GM19351 (cell line): Measurements from ENCODE around the gene PLCH1.

Experiments
- ATAC-seq: cut with Tn5 transposase; IDR thresholded peaks from one replicate; pipeline ENCODE4 v1.9.1; 2021; ENCODE audit warnings: mild to moderate bottlenecking, moderate library complexity; ENCODE audit not compliant: unreplicated experiment

PLCH1 gene

DNA sequence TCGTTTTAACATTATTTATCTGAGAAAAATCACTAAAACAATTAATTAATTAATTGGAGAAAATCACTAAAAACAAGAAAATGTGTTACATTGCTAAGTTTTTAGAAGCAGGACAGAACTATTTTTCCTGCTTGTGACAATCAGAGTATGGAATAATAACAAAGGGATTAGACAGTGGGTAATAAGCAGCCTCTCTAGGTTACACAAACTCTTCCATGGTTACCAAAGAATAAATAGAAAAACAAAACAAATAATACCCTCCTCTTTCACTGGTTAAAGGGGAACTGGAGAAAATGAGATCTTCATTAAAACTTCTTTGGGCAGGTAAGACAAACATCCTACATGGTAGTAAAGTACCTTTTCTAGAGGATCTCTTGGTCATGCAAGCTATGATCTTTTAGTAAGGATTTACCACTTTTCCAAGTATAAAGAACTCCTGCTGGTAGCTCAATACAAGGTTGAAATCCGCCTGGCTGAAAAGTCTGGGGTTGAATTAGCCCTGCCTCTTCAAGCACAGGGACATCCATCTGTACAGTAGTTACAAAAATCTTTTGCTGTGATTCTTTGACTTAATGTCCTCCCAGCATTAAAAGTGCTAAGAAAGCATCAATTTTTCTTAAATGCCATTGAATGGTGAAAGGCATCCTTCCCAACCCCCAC is 2.5 kb upstream of the PLCH1 start:
- ATAC-seq, result no peak

- ATAC-seq, result no peak
These were observed 1.8 kb upstream of the PLCH1 start for GRCh38 chr3:155746703-155747102.

DNA sequence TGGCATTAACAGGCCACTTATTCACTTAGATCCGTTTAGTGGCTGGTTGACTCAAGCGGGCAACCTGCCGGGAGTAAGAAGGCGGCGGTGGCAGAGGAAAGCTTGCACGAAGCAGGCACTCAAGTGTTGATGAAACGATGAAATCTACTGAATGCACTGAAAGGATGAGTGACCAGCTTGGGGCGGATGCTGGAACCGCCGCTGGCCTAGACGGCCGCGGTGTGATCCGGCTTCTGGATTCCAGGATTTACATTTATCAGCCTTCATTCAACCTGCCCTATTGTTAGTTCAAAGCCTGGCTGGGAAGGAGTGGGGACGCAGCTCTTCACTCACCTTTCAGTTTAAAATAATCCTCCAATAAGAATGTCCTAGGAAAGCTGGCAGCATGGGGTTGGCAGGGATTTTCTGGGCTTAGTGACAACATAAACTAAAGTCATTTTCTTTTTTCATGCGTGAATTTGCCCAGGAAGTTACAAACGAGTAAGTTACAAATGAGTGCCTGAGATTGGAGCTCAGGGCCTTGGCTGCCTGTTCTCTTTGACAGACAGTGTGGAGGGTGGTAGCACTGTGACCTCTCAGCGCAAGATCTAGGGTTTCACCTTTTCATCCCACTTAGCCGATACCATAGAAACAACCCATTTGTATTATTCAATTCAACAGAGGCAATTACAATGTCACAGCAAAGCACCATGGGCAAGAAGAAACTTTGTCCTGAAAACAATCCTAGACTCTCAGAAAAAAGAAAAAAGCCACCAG is 1.1 kb upstream of the PLCH1 start:
- ATAC-seq, result no peak

GRCh38 chr3:155744010-155744625 is 753 bp downstream of the PLCH1 start:
- ATAC-seq, result peak; percentile 59

GRCh38 chr3:155743606-155744005 is 1.3 kb downstream of the PLCH1 start:
- no peak for ATAC-seq

DNA sequence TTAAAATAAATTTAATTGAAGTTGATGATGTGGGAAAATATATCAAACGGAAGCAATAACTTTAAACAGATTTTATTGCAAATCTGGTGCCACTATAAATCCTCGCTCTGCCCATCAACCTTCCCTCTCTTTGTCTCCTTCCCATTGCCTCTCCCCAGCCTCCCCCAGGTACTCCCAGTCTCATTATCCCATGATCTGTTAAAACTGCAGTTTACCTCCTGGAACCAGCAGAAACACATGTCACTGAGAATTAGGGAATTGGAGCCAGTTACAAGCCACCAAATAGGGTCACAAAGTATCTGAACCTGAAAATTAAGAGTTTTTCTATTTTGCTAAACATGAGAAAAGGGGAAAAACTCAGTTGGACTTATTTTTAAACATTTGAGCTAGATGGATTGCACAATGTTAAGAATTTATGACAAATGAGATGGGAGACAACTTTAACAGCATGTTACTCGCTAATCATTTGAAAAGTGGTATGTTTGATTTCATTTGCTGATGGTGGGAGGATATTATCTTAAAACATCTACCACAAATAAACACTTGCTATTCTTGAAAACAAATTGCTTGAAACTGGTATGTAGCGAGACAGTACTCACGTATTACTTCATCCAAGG is 2.4 kb downstream of the PLCH1 start:
- ATAC-seq, result no peak

DNA sequence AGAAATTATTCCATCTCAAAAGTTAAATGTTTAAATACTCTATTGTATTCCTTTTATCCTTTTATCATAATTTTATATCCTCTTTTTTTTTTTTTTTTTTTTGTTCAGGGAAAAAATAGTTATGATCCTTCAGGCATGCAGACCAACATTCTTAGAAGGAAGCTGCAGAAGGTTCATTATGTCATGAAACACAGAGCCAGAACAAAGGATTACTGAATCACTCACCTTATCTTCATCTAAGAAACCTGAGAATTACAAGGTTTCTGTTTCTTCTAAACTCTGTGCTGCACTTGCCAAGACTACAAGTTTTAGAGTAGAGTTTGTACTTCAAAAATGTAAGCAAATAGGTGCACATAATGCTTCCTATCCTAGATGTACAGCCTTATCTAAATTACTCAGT is 3.3 kb downstream of the PLCH1 start:
- no peak for ATAC-seq

DNA sequence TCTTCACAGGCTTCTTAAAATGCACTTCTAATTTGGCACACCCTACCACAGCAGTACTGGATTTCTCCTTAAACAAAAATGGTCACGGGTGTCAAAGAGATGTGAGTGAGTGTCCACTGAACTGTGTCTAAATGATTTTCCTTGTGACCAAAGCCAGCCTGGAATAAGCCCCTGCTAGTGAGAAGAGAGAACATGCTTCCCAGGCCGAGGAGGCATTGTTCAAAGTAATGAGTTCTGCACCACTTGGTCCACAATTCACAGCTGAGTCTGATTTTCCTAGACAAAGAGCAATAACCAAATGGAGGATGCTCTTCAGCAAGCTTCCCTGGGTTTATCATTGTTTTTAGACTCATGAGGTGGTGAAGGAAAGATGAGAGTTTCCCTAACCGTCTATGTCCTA is 3.8 kb downstream of the PLCH1 start:
- no peak for ATAC-seq

- ATAC-seq, result no peak
These were observed 5.7 kb downstream of the PLCH1 start for GRCh38 chr3:155739154-155739553.

DNA sequence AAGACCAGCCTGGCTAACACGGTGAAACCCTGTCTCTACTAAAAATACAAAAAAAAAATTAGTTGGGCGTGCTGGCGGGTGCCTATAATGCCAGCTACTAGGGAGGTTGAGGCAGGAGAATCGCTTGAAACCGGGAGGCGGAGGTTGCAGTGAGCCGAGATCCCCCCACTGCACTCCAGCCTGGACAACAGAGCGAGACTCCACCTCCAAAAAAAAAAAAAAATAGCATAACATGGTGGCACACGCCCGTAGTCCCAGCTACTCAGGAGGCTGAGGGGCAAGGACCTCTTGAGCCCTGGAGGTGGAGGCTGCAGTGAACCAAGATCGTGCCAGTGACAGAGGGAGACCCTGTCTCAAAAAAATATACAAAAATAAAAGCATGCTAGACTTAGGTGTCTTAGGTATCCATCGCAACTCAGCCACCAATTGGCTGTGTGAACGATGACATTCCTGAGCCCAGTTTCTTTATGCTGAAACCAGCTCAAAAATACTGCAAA is 6.2 kb downstream of the PLCH1 start:
- ATAC-seq, result no peak

GRCh38 chr3:155737844-155738460 is 6.9 kb downstream of the PLCH1 start:
- ATAC-seq, result peak; percentile 77

- ATAC-seq, result no peak
These were observed 8.5 kb downstream of the PLCH1 start for GRCh38 chr3:155736381-155736780.

DNA sequence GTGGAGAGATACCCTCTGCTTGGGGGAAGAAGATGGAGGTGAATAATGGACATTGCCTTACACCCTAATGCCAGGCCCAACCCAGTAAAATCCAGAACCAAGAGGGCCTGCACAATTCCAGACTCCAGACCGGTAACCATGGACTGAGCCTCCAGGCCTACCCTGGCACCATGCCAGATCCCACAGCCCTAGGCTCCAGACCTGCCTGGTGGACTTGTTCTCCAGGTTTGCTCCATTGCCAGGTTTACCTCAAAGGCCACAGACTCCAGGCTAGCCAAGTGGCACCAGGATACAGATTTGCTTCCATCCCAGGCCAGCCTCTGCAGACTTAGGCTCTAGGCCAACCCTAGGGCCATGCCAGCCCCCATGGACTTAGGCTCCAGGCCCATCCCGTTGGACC is 14.0 kb downstream of the PLCH1 start:
- no peak for ATAC-seq

- no peak for ATAC-seq
These were observed 17.0 kb downstream of the PLCH1 start for GRCh38 chr3:155727836-155728235.

GRCh38 chr3:155714295-155714718 is 30.6 kb downstream of the PLCH1 start:
- ATAC-seq, result no peak

DNA sequence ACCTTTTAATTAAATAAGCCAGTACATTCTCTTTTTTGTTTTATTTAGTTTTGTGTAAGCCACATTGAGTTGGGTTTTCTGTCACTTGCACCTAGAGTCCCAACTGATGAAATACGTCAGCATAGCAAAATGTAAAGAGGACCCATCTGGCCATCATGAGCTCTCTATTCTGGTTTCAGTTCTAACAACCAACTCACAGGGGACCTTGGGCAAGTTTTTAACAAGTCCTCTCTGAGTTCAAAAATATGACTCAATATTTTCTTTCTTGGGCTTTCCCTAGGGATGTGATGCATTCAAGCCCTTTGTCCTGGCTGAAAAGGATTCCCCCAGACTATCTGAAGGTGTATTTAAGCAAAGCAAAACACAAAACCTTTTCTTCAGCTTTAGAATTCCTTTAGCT is 32.9 kb downstream of the PLCH1 start:
- peak; percentile 94 for ATAC-seq

DNA sequence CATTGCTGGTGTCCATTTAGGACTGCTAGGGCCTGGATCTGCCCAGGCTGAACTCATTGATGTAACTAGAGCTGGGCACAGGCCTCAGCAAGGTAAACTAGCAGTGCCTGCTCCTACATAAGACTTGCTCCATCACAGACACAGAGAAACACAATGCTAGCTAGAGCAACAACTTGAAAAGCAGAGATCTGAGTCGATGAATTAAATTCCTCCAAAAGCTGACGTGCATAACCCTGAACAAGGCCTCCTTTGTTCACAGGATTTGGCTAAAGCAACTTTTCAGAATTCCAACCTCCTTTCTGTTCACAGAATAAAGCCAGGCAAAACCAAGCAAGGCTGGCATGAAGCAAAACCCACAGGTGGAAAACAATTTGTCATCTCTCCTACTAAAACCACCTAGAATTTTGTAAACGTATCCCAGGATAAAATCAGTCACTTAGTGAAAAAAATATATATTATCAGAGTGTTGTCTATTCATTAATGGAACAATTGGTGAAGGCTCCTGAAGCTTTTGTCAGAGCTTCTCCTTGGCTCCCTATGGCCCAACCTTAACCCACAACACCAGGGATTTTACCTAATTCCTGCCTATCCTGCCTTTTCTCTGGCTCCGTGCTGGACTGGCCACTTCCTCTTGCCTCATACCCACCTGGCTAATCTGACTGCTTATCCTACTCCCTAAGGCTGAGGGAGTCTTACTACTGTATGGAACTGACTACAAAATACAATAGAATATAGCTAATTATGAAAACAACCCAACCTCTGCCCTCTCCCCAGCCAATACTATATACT is 39.9 kb downstream of the PLCH1 start:
- no peak for ATAC-seq

GRCh38 chr3:155704061-155704460 is 40.8 kb downstream of the PLCH1 start:
- ATAC-seq, result no peak

DNA sequence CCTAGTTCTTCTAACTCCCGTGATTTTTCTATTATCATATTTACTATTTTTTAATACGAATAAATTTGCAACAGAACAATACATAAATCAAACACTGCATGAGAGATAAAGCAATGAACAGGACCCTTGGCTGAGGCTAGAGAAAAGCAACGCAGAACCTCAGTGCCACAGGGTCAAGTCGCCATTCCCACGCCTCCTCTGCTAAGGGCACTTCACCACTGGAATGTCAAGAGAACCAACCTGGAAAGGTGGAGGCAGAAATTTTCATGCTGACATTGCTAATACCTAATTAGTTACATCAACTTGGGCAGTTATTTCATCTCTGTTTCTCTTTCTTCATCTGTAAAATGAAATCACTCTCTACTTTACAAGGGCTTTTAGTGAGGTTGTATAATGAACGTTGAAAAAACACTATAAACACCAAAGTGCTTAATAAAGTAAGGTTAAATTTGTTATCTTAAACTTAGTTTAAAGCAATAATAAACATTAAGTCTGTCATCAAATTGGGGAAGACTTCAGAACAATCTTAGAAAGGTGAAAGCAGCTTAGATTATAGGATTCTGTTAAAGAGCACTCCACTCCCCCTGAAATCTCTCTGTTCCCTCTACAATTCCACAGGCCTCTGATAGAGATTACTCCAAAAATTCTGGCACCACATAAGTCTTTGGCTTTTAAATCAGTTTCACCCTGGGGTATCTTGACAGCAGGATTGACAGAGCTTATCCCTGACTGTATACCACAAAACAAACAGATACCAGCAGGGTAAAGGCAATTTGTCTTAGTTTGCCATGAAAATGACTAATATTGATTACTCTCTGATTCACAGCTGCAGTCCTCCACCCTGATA is 41.9 kb downstream of the PLCH1 start:
- ATAC-seq, result no peak
